Activated naive CD8-positive, alpha-beta T cell (primary cell): Measurements from ENCODE around the gene RBFOX2.
"Not testable (repeated sequence)": the region's sequence is repeated elsewhere in the genome, so short reads cannot be mapped to it uniquely, and the experiment has no call there.

ENCODE experiments used
- H3K27ac Mint-ChIP-seq: one replicate; pipeline ENCODE4 v1.8.0; 2021; ENCODE audit warnings: mixed read lengths
- H3K27me3 Mint-ChIP-seq: one replicate; pipeline ENCODE4 v1.8.0; 2021; ENCODE audit warnings: mixed read lengths
- H3K36me3 Mint-ChIP-seq: one replicate; pipeline ENCODE4 v1.8.0; 2021; ENCODE audit warnings: mixed read lengths
- H3K4me1 Mint-ChIP-seq: one replicate; pipeline ENCODE4 v1.8.0; 2021; ENCODE audit warnings: low read depth, mixed read lengths
- H3K4me3 Mint-ChIP-seq: one replicate; pipeline ENCODE4 v1.8.0; 2021; ENCODE audit warnings: mild to moderate bottlenecking, mixed read lengths
- H3K9me3 Mint-ChIP-seq: one replicate; pipeline ENCODE4 v1.8.0; 2021; ENCODE audit warnings: low read depth, mixed read lengths

Gene RBFOX2

DNA sequence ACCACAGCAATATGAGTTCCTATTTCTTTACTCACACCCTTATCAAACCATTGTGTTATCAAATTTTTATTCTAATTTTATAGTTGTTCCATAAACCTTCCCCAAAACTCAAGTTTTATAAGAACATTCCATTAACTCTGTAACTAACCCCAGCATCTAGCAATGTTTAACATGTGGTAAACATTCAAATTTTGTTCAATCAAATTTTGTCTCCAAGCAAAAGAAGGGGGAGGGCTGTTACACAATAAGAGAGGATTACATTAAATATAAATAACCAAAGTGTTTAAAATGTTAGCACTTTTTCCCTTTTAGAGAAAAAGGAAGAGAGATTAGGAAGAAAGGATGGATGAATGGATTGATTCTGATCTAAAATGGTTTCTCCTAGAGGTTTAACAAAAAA lies 20.5 kb downstream of the RBFOX2 start:
- H3K27ac Mint-ChIP-seq: no peak overlapping the region
- no peak overlapping the region for H3K4me3 Mint-ChIP-seq
- no peaks in the 10 kb centered on the region for H3K9me3 Mint-ChIP-seq
- peaks cover 13% of the 10 kb centered on the region for H3K27me3 Mint-ChIP-seq
- no peaks in the 10 kb centered on the region for H3K4me1 Mint-ChIP-seq
- H3K36me3 Mint-ChIP-seq: peaks cover 3% of the 10 kb centered on the region

DNA sequence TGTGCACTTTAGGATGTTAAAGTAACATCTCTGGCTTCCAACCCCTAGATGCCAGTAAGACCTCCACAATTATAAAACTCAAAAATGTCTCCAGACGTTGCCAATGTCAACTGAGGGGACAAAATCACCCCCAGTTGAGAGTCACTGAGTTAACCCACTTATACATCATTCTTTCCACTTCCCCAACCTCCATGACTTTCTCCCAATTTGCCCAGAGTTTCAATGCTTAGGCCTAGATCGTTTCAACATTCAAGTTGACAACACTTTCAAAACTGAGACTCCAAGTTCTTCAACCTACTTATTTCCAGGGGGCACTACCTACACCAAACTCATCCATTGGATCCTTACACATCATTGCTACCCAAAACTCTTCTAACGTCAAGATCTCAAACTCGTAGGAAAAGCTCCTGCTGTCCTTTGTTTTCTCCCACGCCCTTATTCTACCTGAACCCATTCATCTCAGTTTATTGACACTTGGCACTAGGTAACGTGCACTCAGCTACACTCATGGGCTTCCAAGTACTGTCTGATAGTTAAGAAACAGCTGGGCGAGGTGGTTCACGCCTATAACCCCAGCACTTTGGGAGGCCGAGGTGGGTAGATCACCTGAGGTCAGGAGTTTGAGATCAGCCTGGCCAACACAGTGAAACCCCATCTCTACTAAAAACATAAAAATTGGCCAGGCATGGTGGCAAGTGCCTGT lies 24.5 kb downstream of the RBFOX2 start:
- H3K4me1 Mint-ChIP-seq: no peaks in the 10 kb centered on the region
- H3K36me3 Mint-ChIP-seq: peaks cover 3% of the 10 kb centered on the region
- H3K27ac Mint-ChIP-seq: no peak overlapping the region
- H3K27me3 Mint-ChIP-seq: peaks cover 10% of the 10 kb centered on the region
- H3K4me3 Mint-ChIP-seq: no peak overlapping the region
- no peaks in the 10 kb centered on the region for H3K9me3 Mint-ChIP-seq

DNA sequence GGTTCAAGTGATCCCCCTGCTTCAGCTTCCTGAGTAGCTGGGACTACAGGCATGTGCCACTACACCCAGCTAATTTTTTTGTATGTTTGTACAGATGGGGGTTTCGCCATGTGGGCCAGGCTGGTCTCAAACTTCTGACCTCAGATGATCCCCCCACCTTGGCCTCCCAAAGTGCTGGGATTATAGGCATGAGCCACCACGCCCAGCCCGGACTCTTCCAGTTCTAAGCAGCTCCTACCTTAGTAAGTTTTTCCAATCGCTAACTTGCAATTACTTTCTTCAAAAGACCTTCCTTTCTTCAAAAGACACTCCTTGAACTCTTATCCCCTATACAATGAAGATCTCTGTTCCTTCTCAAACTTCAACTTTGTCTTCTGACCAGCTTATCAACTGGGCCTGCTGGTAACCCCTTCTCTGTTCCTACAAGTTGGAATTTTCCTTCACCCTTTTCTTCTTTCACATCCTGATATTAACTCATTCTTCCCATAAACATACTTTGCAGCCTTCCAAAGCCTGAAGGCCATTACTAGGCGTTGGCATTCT lies 25.8 kb downstream of the RBFOX2 start:
- no peaks in the 10 kb centered on the region for H3K4me1 Mint-ChIP-seq
- peaks cover 3% of the 10 kb centered on the region for H3K36me3 Mint-ChIP-seq
- H3K27ac Mint-ChIP-seq: no peak overlapping the region
- no peaks in the 10 kb centered on the region for H3K9me3 Mint-ChIP-seq
- no peak overlapping the region for H3K4me3 Mint-ChIP-seq
- H3K27me3 Mint-ChIP-seq: peaks cover 10% of the 10 kb centered on the region

DNA sequence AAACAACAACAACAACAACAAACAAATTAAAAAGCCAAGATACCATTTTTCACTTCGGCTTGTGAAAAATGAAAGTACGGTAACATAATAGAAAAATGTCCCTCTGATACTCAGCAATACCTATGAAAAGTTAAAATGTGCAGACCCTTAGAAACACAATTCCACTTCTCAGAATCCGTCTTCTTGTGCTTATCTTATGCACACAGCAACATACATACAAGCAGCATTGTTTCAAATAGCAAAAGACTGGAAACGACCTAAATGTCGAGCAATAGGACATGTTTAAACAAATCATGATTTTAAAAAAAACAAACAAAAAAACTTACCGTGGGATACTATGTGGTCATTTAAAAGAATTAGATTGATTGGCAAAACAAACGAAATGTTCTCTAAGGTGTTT lies 26.5 kb downstream of the RBFOX2 start:
- Mint-ChIP-seq H3K27me3 (peaks cover 10% of the 10 kb centered on the region), H3K9me3 (no peaks in the 10 kb centered on the region), H3K4me3 (no peak overlapping the region), H3K4me1 (no peaks in the 10 kb centered on the region), H3K36me3 (peaks cover 3% of the 10 kb centered on the region), H3K27ac (no peak overlapping the region)

DNA sequence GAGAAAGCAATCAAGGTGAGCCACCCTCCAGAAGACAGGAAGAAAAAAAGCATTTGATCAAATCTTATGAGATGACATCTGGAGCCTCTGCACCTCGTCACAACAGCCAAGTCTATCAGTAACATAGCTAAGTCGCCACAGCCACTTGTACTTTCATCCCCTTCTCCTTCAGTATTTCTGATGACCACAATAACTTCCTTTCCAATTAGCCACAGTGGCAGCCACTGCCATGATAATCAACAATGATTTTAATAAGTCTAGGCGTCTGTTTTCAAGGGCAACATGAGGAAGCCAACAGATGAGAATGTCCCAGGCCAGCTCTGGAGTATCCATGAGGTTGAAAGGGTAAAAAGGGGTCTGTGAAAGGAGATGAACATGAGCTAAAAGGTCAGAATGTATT lies 29.9 kb downstream of the RBFOX2 start:
- Mint-ChIP-seq H3K36me3 (no peaks in the 10 kb centered on the region), H3K4me3 (no peak overlapping the region), H3K27me3 (peaks cover 4% of the 10 kb centered on the region), H3K4me1 (no peaks in the 10 kb centered on the region), H3K27ac (no peak overlapping the region), H3K9me3 (no peaks in the 10 kb centered on the region)

DNA sequence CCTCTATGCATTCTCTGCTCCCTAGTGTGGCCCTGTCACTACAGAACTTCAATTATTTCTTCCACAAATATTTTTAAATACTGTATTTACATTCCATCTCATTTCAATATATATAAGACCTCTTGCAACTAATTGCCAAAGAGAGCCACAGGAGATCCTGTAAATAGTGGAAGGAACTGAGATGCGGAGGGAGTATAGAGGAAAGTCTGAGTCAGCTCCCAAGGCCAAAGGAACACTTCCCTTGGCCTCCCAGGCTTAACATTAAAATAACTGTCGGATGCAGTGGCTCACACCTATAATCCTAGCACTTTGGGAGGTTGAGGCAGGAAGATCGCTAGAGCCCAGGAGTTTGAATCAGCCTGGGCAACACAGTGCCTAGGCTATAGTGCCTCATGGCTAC lies 31.2 kb downstream of the RBFOX2 start:
- no peaks in the 10 kb centered on the region for H3K36me3 Mint-ChIP-seq
- no peaks in the 10 kb centered on the region for H3K9me3 Mint-ChIP-seq
- H3K4me1 Mint-ChIP-seq: no peaks in the 10 kb centered on the region
- H3K27ac Mint-ChIP-seq: no peak overlapping the region
- peaks cover 2% of the 10 kb centered on the region for H3K27me3 Mint-ChIP-seq
- H3K4me3 Mint-ChIP-seq: no peak overlapping the region

DNA sequence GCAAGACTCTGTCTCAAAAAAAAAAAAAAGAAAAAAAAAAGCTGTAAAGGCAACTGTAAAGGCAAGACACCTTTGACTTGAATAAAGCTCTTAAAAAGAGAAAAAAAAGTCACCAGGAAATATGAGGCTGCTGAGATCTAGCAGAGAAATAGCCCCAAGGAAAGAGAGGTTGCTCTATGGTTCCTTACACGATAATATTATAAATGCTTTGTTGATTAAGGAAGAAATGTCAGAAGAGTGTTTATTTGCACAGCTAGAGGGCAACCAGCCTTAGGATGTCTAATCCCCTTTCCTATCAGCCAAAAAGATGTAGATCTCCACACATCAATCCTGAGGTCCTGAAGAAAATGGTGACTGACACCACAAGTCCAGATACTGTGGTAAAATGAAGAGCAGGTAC lies 32.0 kb downstream of the RBFOX2 start:
- Mint-ChIP-seq H3K4me3 (no peak overlapping the region), H3K36me3 (no peaks in the 10 kb centered on the region), H3K9me3 (no peaks in the 10 kb centered on the region), H3K27ac (no peak overlapping the region), H3K4me1 (no peaks in the 10 kb centered on the region), H3K27me3 (peaks cover 2% of the 10 kb centered on the region)

DNA sequence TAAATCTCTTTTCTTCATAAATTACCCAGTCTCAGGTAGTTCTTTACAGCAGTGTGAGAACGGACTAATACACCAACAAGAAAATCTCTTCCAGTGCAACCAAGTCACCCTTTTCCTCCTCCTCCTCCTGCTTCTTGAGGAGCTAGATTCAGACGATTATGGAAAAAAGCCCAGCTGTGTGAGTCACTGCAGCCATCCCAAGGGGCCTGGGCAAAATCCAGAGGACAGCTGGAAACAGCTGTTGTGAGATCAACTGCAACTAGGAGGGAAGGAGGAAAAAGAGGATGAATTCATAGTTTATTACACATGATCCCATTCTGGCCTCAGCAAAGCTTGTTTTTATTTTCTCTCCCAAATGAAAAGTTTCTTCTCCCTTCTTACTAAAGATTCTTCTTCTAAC lies 32.9 kb downstream of the RBFOX2 start:
- Mint-ChIP-seq H3K27ac (no peak overlapping the region), H3K36me3 (no peaks in the 10 kb centered on the region), H3K4me1 (no peaks in the 10 kb centered on the region), H3K9me3 (no peaks in the 10 kb centered on the region), H3K27me3 (peaks cover 2% of the 10 kb centered on the region), H3K4me3 (no peak overlapping the region)

DNA sequence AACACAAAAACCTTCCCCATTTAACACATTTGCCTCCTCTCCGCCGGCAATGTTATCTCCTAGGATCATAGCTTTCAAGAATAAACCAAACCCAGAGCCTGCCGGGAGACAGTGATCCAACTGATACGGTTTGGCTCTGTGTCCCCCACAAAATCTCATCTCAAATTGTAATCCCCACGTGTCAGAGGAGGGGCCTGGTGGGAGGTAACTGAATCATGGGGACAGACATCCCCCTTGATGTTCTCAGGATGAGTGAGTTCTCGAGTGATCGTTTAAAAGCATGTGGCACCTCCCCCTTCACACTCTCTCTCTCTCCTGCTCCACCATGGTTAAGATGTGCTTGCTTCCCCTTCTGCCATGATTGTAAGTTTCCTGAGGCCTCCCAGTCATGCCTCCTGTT lies 33.3 kb downstream of the RBFOX2 start:
- Mint-ChIP-seq H3K4me3 (no peak overlapping the region), H3K4me1 (no peaks in the 10 kb centered on the region), H3K9me3 (no peaks in the 10 kb centered on the region), H3K27me3 (peaks cover 2% of the 10 kb centered on the region), H3K27ac (no peak overlapping the region), H3K36me3 (no peaks in the 10 kb centered on the region)

DNA sequence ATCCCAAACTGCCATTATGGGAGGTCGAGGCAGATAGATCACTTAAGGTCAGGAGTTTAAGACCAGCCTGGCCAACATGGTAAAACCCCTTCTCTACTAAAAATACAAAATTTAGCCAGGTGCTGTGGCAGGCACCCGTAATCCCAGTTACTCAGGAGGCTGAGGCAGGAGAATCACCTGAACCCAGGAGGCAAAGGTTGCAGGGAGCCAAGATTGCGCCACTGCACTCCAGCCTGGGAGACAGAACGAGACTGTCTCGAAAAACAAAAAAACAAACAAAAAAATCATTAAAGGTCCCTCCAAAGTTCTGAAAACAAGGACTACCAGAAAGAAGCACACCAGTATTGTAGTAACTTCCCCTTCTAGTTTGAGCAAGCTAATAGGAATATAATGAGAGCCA lies 34.9 kb downstream of the RBFOX2 start:
- H3K9me3 Mint-ChIP-seq, H3K4me1 Mint-ChIP-seq, H3K4me3 Mint-ChIP-seq, H3K27ac Mint-ChIP-seq, H3K27me3 Mint-ChIP-seq, H3K36me3 Mint-ChIP-seq: not testable (repeated sequence)

DNA sequence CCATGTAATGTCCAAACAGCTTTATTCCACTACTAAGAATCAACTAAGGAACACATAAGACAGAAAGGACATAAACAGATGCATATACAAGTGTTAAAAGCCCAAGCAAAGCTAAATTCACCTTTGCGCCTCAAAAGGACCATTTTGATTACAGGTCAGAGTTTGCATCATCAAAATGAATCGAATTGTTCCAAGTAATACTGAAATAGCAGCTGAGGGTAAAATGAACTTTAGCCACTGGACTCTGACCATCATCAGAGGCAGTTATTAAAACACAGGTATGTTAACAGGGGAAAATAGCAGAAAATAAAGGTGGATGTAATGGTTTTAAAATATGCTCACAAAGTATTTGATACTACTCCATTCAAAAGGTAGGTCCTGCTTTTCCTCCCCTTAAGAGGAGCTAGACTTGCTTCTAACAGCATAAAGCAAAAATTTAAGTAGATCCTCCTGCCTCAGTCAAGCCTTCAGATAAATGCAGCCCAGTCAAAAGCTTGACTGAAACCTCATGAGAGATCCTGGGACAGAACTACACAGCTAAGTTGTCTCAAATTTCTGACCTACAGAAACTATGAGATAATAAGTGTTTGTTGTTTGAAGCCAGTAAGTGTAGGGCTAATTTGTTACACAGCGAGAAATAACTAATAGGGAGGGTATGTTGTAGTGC lies 35.4 kb downstream of the RBFOX2 start:
- H3K27me3 Mint-ChIP-seq: peaks cover 2% of the 10 kb centered on the region
- no peaks in the 10 kb centered on the region for H3K4me1 Mint-ChIP-seq
- H3K9me3 Mint-ChIP-seq: no peaks in the 10 kb centered on the region
- no peak overlapping the region for H3K27ac Mint-ChIP-seq
- H3K4me3 Mint-ChIP-seq: no peak overlapping the region
- no peaks in the 10 kb centered on the region for H3K36me3 Mint-ChIP-seq

DNA sequence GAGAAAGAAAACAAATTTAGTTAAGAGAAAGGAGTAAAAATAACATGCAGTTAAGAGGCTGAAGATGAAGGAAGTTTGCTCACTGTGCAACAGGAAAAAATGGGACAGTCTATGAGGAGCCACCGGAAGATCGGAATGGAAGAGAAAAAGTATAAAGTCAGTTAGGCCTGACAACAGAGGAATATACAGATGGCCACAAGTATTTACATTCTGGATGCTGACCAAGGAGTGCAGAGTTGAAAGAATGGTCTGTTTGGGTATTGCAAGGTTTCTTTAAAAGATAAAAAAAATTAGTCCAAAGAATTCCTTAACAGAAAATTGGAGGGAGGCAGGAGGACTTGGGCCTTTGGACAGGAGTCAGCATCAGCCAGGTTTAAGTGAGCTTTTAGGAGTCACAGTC lies 37.5 kb downstream of the RBFOX2 start:
- no peaks in the 10 kb centered on the region for H3K27me3 Mint-ChIP-seq
- H3K4me1 Mint-ChIP-seq: no peaks in the 10 kb centered on the region
- H3K4me3 Mint-ChIP-seq: no peak overlapping the region
- no peaks in the 10 kb centered on the region for H3K36me3 Mint-ChIP-seq
- no peak overlapping the region for H3K27ac Mint-ChIP-seq
- H3K9me3 Mint-ChIP-seq: no peaks in the 10 kb centered on the region

DNA sequence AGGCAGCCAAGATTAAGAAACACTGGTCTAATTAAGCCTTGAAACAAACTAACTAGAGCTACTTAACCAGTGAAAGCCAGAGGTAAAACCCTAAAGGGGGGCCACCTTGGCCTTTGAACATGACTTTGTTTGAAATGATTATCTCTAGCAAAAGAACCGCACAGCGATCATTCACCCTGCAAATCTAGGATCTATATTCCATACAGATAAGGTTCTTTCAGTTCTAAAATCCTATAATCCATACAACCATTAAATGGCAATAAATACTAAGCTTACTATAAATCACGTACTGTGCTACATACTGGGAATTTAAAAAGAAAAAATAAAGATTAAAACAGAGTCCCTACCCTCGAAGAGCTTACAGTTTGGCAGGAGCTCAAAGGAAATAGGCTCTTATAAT lies 40.6 kb downstream of the RBFOX2 start:
- Mint-ChIP-seq H3K27ac (no peak overlapping the region), H3K27me3 (peaks cover 5% of the 10 kb centered on the region), H3K36me3 (peaks cover 3% of the 10 kb centered on the region), H3K4me3 (no peak overlapping the region), H3K9me3 (no peaks in the 10 kb centered on the region), H3K4me1 (no peaks in the 10 kb centered on the region)

DNA sequence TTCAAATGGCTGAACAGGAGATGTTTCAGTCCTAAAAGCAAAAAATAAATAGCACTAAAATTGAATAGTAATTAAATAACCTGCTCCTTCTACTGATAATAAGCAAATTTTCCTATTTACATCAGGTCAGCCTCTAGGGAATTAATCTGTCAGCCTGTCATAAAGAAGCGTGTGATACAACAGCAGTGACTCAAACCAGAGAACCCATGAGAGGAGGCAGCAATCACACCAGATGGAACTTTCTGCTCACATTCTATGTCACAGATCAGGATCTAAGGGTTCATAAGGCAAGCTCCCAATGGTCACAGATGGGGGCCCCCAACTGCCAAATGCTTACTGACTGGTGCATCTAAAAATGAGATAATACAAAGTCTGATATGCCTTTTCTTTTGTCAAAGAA lies 41.1 kb downstream of the RBFOX2 start:
- Mint-ChIP-seq H3K27me3 (peaks cover 5% of the 10 kb centered on the region), H3K9me3 (no peaks in the 10 kb centered on the region), H3K4me1 (no peaks in the 10 kb centered on the region), H3K4me3 (no peak overlapping the region), H3K36me3 (peaks cover 3% of the 10 kb centered on the region), H3K27ac (no peak overlapping the region)

DNA sequence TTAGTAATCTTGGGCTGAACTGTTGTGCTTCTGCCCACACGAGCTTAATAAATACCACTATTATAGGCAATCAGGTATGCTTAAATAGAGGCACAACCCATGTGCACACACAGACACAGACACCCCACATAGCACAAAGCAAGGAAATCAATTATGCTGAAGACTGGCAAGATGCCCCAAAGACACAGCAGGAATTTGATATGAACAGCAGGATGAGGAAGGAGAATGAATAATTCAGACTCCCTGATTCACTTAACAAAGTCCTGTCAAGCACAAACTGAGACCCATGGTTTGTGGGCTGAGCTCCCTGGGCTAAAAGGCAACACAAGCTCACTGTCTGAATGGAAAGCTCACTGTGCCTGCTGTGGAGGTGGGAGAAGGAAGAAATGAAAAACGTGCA lies 42.5 kb downstream of the RBFOX2 start:
- no peaks in the 10 kb centered on the region for H3K4me1 Mint-ChIP-seq
- H3K27ac Mint-ChIP-seq: no peak overlapping the region
- H3K36me3 Mint-ChIP-seq: peaks cover 3% of the 10 kb centered on the region
- no peak overlapping the region for H3K4me3 Mint-ChIP-seq
- peaks cover 8% of the 10 kb centered on the region for H3K27me3 Mint-ChIP-seq
- H3K9me3 Mint-ChIP-seq: no peaks in the 10 kb centered on the region

DNA sequence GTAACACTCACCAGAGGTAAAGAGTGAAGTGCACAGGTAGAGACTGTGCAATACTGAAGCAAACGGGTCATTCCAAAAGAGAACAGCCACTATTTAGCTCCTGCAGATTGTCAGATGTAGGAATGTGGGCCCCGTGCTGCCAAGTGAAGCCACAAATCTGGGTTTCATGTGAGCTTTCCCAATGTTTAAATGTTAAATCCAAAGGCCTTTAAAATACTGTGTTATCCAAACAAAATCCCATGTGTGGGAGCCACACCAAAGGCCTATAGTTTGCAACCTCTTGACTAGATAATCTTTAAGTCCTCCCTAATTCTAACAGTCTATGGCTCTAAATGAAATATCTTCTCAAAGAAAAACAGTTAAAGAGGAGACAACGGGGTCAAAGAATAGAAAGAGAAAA lies 43.3 kb downstream of the RBFOX2 start:
- Mint-ChIP-seq H3K27ac (no peak overlapping the region), H3K36me3 (peaks cover 3% of the 10 kb centered on the region), H3K4me1 (no peaks in the 10 kb centered on the region), H3K9me3 (no peaks in the 10 kb centered on the region), H3K4me3 (no peak overlapping the region), H3K27me3 (peaks cover 8% of the 10 kb centered on the region)
